ENCODE measurements around the gene PLK5.
"Not testable (repeated sequence)": the region's sequence is repeated elsewhere in the genome, so short reads cannot be mapped to it uniquely, and the experiment has no call there.

PLK5 gene

GRCh38 chr19:1509602-1510441 lies 14.1 kb upstream of the PLK5 start:
- no peak for DNase-seq

GRCh38 chr19:1510442-1510806 lies 13.5 kb upstream of the PLK5 start:
- DNase-seq = no peak

- DNase-seq = no peak
These were observed 13.1 kb upstream of the PLK5 start for GRCh38 chr19:1510807-1511206.

- DNase-seq = no peak
These were observed 12.3 kb upstream of the PLK5 start for GRCh38 chr19:1511318-1512317.

- DNase-seq = peak; percentile 25
These were observed 11.0 kb upstream of the PLK5 start, which contains the start of gene ADAMTSL5 for GRCh38 chr19:1512671-1513498. ADAMTSL5 (minus strand) TSS chr19:1513019; CDS start chr19:1510943, 2,076 bp downstream.

GRCh38 chr19:1513499-1514294 lies 10.2 kb upstream of the PLK5 start:
- peak; percentile 53 for DNase-seq

GRCh38 chr19:1514295-1514661 lies 9.6 kb upstream of the PLK5 start:
- no peak for DNase-seq

- no peak for DNase-seq
These were observed 8.7 kb upstream of the PLK5 start for GRCh38 chr19:1514986-1515721.

- DNase-seq = no peak
These were observed 7.5 kb upstream of the PLK5 start for GRCh38 chr19:1516395-1516753.

GRCh38 chr19:1518471-1518870 lies 5.4 kb upstream of the PLK5 start:
- no peak for DNase-seq

GRCh38 chr19:1519802-1520201 lies 4.1 kb upstream of the PLK5 start:
- not testable (repeated sequence) for DNase-seq

GRCh38 chr19:1520203-1520780 lies 3.6 kb upstream of the PLK5 start:
- no peak for DNase-seq

GRCh38 chr19:1521636-1522035 lies 2.2 kb upstream of the PLK5 start:
- no peak for DNase-seq

- DNase-seq = no peak
These were observed 1.8 kb upstream of the PLK5 start for GRCh38 chr19:1522061-1522460.

- no peak for DNase-seq
These were observed 1.0 kb upstream of the PLK5 start for GRCh38 chr19:1522838-1523237.

- no peak for DNase-seq
These were observed 552 bp downstream of the PLK5 start for GRCh38 chr19:1524287-1524971.

- DNase-seq = no peak
These were observed 1.1 kb downstream of the PLK5 start for GRCh38 chr19:1524972-1525325.

GRCh38 chr19:1525343-1525742 lies 1.5 kb downstream of the PLK5 start:
- no peak for DNase-seq

GRCh38 chr19:1526066-1526778 lies 2.3 kb downstream of the PLK5 start:
- no peak for DNase-seq
